HT1080 (cell line): ENCODE results near the gene SMIM7. TPM values are rescaled to one million over a fixed set of nuclear protein-coding genes. Genes with fewer than 3 reads are reported as not detected.

ENCODE experiments used
- DNase-seq: peaks from one replicate; pipeline ENCODE4 v3.0.0-alpha.2; 2015; ENCODE audit warnings: low read depth
- total RNA-seq: library from RNA; depleted of rRNA; stranded (reverse); fragments of >200 nt; shearing (Covaris generic); gene quantifications from 2 replicates; pipeline ENCODE4 v1.2.3, GENCODE V29; 2014; rRNA removed

SMIM7 gene
- total RNA-seq, 1 experiment from 2014 or later: 89.7 TPM

DNA sequence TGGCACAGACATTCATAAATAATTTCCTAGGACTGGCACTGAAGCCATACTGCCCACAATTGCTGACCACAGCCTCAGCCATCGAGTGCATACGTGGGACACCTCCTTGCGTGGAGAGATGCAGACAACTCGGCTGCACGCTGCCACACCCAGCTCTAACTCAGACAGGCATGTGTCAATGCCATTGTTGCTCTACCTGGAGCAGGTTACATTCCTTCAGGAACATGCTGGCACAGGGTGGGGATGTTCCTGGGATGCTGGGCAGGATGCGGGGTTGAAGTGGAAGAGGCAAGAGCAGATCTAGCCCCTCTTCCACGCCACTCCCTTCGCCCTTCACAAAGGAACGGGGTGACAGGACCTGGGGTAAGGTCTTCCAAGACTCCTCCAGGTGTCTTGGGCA is 63.5 kb downstream of the SMIM7 start:
- DNase-seq: no peak

Other genes with a start within 250 kb of the SMIM7 start
- 8.5 and 8.6 TPM in 2 replicates for gene EPS15L1, start 188.2 kb downstream of the SMIM7 start, total RNA-seq
- not detected in 2 replicates for gene CALR3, start 164.0 kb downstream of the SMIM7 start, total RNA-seq
- 1.4 and 3.1 TPM in 2 replicates for gene C19orf44, start 163.8 kb downstream of the SMIM7 start, total RNA-seq
- 6.5 and 9.2 TPM in 2 replicates for gene CHERP, start 117.7 kb downstream of the SMIM7 start, total RNA-seq
- gene SLC35E1, start 87.7 kb downstream of the SMIM7 start, total RNA-seq: 31.0 and 35.9 TPM in 2 replicates
- gene MED26, start 31.9 kb downstream of the SMIM7 start, total RNA-seq: 13.5 and 14.6 TPM in 2 replicates
- gene TMEM38A, start 995 bp upstream of the SMIM7 start, total RNA-seq: 0.26 and 0.94 TPM in 2 replicates
- gene NWD1, start 59.7 kb upstream of the SMIM7 start, total RNA-seq: not detected in 2 replicates
- 14.6 and 20.0 TPM in 2 replicates for gene SIN3B, start 169.3 kb upstream of the SMIM7 start, total RNA-seq
- not detected in 2 replicates for gene F2RL3, start 228.9 kb upstream of the SMIM7 start, total RNA-seq